Stimulated activated CD4-positive, alpha-beta T cell treated with anti-CD3 and anti-CD28 coated beads, TNF-alpha, amount 100 ng/mL, for 1 hour (primary cell): Measurements from ENCODE around the gene VPS37C.
"Not testable (repeated sequence)": the region's sequence is repeated elsewhere in the genome, so short reads cannot be mapped to it uniquely, and the experiment has no call there.

Experiments
- DNase-seq, 3 donors: peaks; one replicate each; pipeline ENCODE4 v3.0.0-alpha.2; 2020; ENCODE audit warnings: low read depth in 3 of 3, low spot score in 1 of 3

VPS37C gene

GRCh38 chr11:61161190-61162091 lies at the start of gene VPS37C:
VPS37C (minus strand) TSS chr11:61161426; CDS start chr11:61138829, 22,597 bp downstream.
- DNase-seq: peak; percentile 77 to 95 (median 83)

GRCh38 chr11:61210629-61211028 lies 49.4 kb upstream of the VPS37C start:
- not testable (repeated sequence) for DNase-seq

GRCh38 chr11:61207636-61208310 lies 46.5 kb upstream of the VPS37C start:
- DNase-seq: not testable (repeated sequence)

GRCh38 chr11:61204502-61205059 lies 43.4 kb upstream of the VPS37C start:
- DNase-seq: not testable (repeated sequence)

GRCh38 chr11:61203873-61204272 lies 42.6 kb upstream of the VPS37C start:
- DNase-seq: not testable (repeated sequence)

GRCh38 chr11:61202950-61203746 lies 41.9 kb upstream of the VPS37C start, which contains the start of gene PGA3:
PGA3 (plus strand) TSS chr11:61203515; CDS start chr11:61203565, 50 bp downstream.
- not testable (repeated sequence) for DNase-seq

GRCh38 chr11:61201476-61201875 lies 40.2 kb upstream of the VPS37C start:
- DNase-seq: no peak

GRCh38 chr11:61198948-61199523 lies 37.8 kb upstream of the VPS37C start:
- DNase-seq: no peak

- no peak for DNase-seq
These were observed 37.1 kb upstream of the VPS37C start for GRCh38 chr11:61198361-61198760.

GRCh38 chr11:61195719-61196118 lies 34.5 kb upstream of the VPS37C start:
- DNase-seq: no peak

GRCh38 chr11:61194981-61195695 lies 33.9 kb upstream of the VPS37C start:
- no peak for DNase-seq

GRCh38 chr11:61194169-61194671 lies 33.0 kb upstream of the VPS37C start:
- no peak for DNase-seq

GRCh38 chr11:61193596-61193995 lies 32.4 kb upstream of the VPS37C start:
- no peak for DNase-seq

GRCh38 chr11:61189933-61190332 lies 28.7 kb upstream of the VPS37C start:
- no peak for DNase-seq

GRCh38 chr11:61187505-61188130 lies 26.4 kb upstream of the VPS37C start:
- peak; percentile 40 to 65 (median 60) for DNase-seq

GRCh38 chr11:61186504-61186903 lies 25.3 kb upstream of the VPS37C start:
- no peak for DNase-seq

GRCh38 chr11:61183645-61184044 lies 22.4 kb upstream of the VPS37C start:
- DNase-seq: no peak

GRCh38 chr11:61181489-61181888 lies 20.3 kb upstream of the VPS37C start:
- DNase-seq: no peak

- not testable (repeated sequence) for DNase-seq
These were observed 19.0 kb upstream of the VPS37C start for GRCh38 chr11:61180205-61180604.
